A673 (cell line): ENCODE data around the gene CDYL2. TPM values are rescaled to one million over a fixed set of nuclear protein-coding genes. Genes with fewer than 3 reads are reported as not detected.

ENCODE experiments used
- BruUV-seq: library from RNA; stranded (reverse); fragments of 400-500 nt; replicated peaks from 2 replicates; lab custom pipeline; 2021; lab: Mats Ljungman, UMichigan
- CTCF ChIA-PET: fragments of 300-600 bp; sonication (Branson Sonifier 250); formaldehyde crosslinking; loops from one replicate; lab custom pipeline; 2022; ENCODE audit warnings: antibody characterized with exemption; lab: Charles Lee
- POLR2A ChIA-PET: fragments of 300-600 bp; sonication (Branson Sonifier 250); formaldehyde crosslinking; loops from one replicate; lab custom pipeline; 2022; ENCODE audit warnings: antibody characterized with exemption; ENCODE audit not compliant: low non-redundant PET; lab: Charles Lee
- DNase-seq: peaks from one replicate; pipeline ENCODE4 v3.0.0-alpha.2; 2015; ENCODE audit warnings: low spot score
- H3K27ac ChIP-seq: fragments of 200-600 bp; sonication (generic); 2 replicates; pipeline ENCODE4 v1.5.1; 2016; ENCODE audit warnings: mixed run types, low read depth, mild to moderate bottlenecking, mixed read lengths, antibody characterized with exemption, low read length; ENCODE audit not compliant: poor library complexity, severe bottlenecking
- H3K27me3 ChIP-seq: fragments of 200-600 bp; sonication (generic); replicated peaks from 2 replicates; pipeline ENCODE4 v1.6.1; 2017; ENCODE audit warnings: mixed run types, low read depth, mild to moderate bottlenecking, mixed read lengths, antibody characterized with exemption, low read length; ENCODE audit not compliant: insufficient read depth, poor library complexity
- H3K36me3 ChIP-seq: fragments of 200-600 bp; sonication (generic); 2 replicates; pipeline ENCODE4 v1.6.1; 2016; ENCODE audit warnings: mixed run types, mild to moderate bottlenecking, mixed read lengths, antibody characterized with exemption, low read length; ENCODE audit not compliant: insufficient read depth, poor library complexity, severe bottlenecking
- H3K4me1 ChIP-seq: fragments of 200-600 bp; sonication (generic); 2 replicates; pipeline ENCODE4 v1.6.1; 2017; ENCODE audit warnings: mixed run types, mild to moderate bottlenecking, mixed read lengths, antibody characterized with exemption, low read length; ENCODE audit not compliant: insufficient read depth, poor library complexity, severe bottlenecking
- H3K4me3 ChIP-seq: fragments of 200-600 bp; sonication (generic); 2 replicates; pipeline ENCODE4 v1.5.1; 2016; ENCODE audit warnings: low read depth, mixed run types, mild to moderate bottlenecking, mixed read lengths, low read length; ENCODE audit not compliant: poor library complexity, severe bottlenecking
- H3K9me3 ChIP-seq: fragments of 200-600 bp; sonication (generic); 2 replicates; pipeline ENCODE4 v1.6.1; 2016; ENCODE audit warnings: mixed run types, low read depth, mild to moderate bottlenecking, mixed read lengths, antibody characterized with exemption, low read length; ENCODE audit not compliant: poor library complexity, severe bottlenecking
- EZH2 ChIP-seq: fragments of 200-600 bp; sonication (generic); IDR thresholded peaks from 2 replicates; pipeline ENCODE4 v1.6.1; 2017; ENCODE audit warnings: borderline replicate concordance, low read depth, mild to moderate bottlenecking, mixed read lengths, antibody characterized with exemption, low read length; ENCODE audit not compliant: poor library complexity, severe bottlenecking
- intact Hi-C: fragments of 100-400 bp; cut with micrococcal nuclease; formaldehyde crosslinking; loops from one replicate; pipeline ENCODE4 v1.10.0; 2022; ENCODE audit not compliant: unreplicated experiment
- total RNA-seq: library from RNA; stranded (reverse); gene quantifications from 2 replicates; pipeline ENCODE4 v1.2.3, GENCODE V29; 2021
- TF ChIP-seq, protein P1 (sequence below): fragments of 300-800, 200-600 bp; sonication (generic); conservative IDR thresholded peaks from 2 replicates; pipeline ENCODE4 v1.5.1; 2017; ENCODE audit warnings: low read depth, mild to moderate bottlenecking, antibody characterized with exemption, low read length, moderate library complexity, mixed read lengths

CDYL2 gene
- total RNA-seq, 1 experiment from 2014 or later: 0.64 TPM

DNA sequence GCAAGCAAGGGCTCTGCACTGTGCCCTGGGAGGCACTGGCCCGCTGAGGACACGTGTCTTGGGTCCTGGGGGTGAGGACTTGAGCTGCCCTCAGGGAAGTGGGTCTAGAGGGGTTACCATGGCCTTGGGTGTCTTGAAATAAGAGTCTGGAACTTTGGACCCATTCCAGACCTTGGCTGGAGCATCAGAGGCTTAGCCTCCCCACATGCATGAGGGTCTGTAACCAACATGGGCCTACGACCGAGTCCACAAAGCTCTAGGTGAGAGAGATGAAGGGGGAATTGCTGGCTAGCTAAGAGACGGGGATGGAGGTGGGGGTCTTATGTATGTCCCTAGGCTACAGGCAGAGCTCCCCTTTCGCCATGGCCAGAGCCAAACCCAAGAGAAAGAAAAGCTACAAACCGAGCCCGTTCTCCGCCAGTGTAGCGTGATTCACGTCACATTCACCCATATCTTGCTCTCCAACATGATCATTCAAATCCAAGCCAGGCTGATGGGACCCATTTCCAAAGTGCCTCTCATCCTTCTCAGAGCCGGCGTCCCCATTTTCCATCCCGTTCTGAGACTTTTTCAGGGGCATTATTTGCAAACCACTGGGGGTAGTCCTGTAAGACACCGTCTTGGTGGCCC lies 120.1 kb downstream of the CDYL2 start:
- no peak for DNase-seq
- Histone ChIP-seq H3K4me3 (no peak overlapping the region), H3K27me3 (no peaks in the 10 kb centered on the region), H3K4me1 (no peaks in the 10 kb centered on the region), H3K9me3 (no peaks in the 10 kb centered on the region), H3K27ac (no peak overlapping the region), H3K36me3 (no peaks in the 10 kb centered on the region)
- TF ChIP-seq, protein P1, sequence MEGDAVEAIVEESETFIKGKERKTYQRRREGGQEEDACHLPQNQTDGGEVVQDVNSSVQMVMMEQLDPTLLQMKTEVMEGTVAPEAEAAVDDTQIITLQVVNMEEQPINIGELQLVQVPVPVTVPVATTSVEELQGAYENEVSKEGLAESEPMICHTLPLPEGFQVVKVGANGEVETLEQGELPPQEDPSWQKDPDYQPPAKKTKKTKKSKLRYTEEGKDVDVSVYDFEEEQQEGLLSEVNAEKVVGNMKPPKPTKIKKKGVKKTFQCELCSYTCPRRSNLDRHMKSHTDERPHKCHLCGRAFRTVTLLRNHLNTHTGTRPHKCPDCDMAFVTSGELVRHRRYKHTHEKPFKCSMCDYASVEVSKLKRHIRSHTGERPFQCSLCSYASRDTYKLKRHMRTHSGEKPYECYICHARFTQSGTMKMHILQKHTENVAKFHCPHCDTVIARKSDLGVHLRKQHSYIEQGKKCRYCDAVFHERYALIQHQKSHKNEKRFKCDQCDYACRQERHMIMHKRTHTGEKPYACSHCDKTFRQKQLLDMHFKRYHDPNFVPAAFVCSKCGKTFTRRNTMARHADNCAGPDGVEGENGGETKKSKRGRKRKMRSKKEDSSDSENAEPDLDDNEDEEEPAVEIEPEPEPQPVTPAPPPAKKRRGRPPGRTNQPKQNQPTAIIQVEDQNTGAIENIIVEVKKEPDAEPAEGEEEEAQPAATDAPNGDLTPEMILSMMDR: no peak
- no peak for TF ChIP-seq EZH2
- ChIA-PET CTCF (no interaction called here), POLR2A (no interaction called here)
- BruUV-seq: no TSS peak
- intact Hi-C loops: no loop called here

DNA sequence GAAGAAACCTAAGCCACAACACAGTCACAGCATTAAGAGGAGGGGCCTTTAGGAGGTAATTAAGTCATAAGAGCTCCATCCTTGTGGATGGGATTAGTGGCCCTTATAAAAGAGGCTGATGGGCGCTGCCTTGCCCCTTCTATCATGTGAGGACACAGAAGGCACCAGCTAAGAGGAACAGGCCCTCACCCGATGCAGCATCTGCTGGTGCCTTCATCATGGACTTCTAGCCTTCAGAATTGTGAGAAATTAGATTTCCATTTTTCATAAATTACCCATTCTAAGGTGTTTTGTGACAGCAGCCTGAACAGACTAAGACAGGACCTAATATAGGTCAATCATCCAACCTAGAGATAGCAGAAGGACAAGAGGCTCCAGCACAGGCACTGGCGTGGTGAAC lies 120.8 kb downstream of the CDYL2 start:
- no peaks in the 10 kb centered on the region for H3K9me3 ChIP-seq
- ChIA-PET CTCF (no interaction called here), POLR2A (no interaction called here)
- TF ChIP-seq EZH2: no peak
- TF ChIP-seq, protein P1: no peak
- H3K27me3 ChIP-seq: no peaks in the 10 kb centered on the region
- no peak for DNase-seq
- no peak overlapping the region for H3K4me3 ChIP-seq
- H3K27ac ChIP-seq: no peak overlapping the region
- no peaks in the 10 kb centered on the region for H3K36me3 ChIP-seq
- intact Hi-C loops: no loop called here
- H3K4me1 ChIP-seq: no peaks in the 10 kb centered on the region
- no TSS peak for BruUV-seq

- H3K9me3 ChIP-seq: no peaks in the 10 kb centered on the region
- no peak for TF ChIP-seq EZH2
- TF ChIP-seq, protein P1: no peak
- no peaks in the 10 kb centered on the region for H3K4me1 ChIP-seq
- CTCF ChIA-PET: no interaction called here
- BruUV-seq: no TSS peak
- no peak overlapping the region for H3K4me3 ChIP-seq
- H3K36me3 ChIP-seq: no peaks in the 10 kb centered on the region
- intact Hi-C loops: no loop called here
- POLR2A ChIA-PET: no interaction called here
- H3K27me3 ChIP-seq: no peaks in the 10 kb centered on the region
- H3K27ac ChIP-seq: no peak overlapping the region
- DNase-seq: no peak
Observed at GRCh38 chr16:80682421-80683070, 121.9 kb downstream of the CDYL2 start.
